ENCODE measurements around the gene MAN2B2.

The MAN2B2 gene

DNA sequence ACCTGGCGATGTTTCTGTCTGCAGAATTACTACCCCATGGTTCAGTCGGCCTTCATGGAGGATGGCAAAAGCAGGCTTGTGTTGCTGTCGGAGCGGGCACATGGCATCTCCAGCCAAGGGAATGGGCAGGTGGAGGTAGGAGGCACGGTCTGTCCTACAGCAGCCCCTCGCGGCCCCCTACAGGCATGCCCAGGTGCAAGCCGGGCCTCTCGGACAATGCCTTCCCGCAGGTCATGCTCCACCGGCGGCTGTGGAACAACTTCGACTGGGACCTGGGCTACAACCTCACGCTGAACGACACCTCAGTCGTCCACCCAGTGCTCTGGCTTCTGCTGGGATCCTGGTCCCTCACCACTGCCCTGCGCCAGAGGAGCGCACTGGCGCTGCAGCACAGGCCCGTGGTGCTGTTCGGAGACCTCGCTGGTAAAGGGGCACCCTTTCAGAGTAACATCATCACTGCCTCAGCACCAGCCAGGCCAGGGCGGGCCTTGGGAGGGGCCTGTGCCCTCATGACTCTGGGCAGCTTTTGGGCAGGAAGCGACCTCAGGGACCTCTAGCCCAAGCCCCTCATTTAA is 36.0 kb downstream of the MAN2B2 start:
- TF ChIP-seq POLR2AphosphoS5 (IDR thresholded peaks at IDR 0.05; ENCODE audit: low read depth, low read length) (no peak), TAF1 (IDR thresholded peaks at IDR 0.05; ENCODE audit: borderline replicate concordance, low read depth, low read length) (no peak)
- FAIRE-seq, result no peak
- no peak for DNase-seq (ENCODE audit: insufficient read length)

GRCh38 chr4:6612961-6613675 is 38.1 kb downstream of the MAN2B2 start:
- DNase-seq (ENCODE audit: insufficient read length) (no peak), FAIRE-seq (no peak)
- TF ChIP-seq POLR2AphosphoS5 (IDR thresholded peaks at IDR 0.05; ENCODE audit: low read depth, low read length) (no peak), TAF1 (IDR thresholded peaks at IDR 0.05; ENCODE audit: borderline replicate concordance, low read depth, low read length) (no peak), POLR2A (IDR thresholded peaks at IDR 0.05; ENCODE audit: low read depth, low read length) (no peak)

- FAIRE-seq (no peak), DNase-seq (ENCODE audit: insufficient read length) (no peak)
- no peak for TF ChIP-seq TAF1 (IDR thresholded peaks at IDR 0.05; ENCODE audit: borderline replicate concordance, low read depth, low read length)
- TF ChIP-seq POLR2A (IDR thresholded peaks at IDR 0.05; ENCODE audit: low read depth, low read length), result no peak
- no peak for TF ChIP-seq POLR2AphosphoS5 (IDR thresholded peaks at IDR 0.05; ENCODE audit: low read depth, low read length)
Observed at GRCh38 chr4:6613676-6614651, 39.0 kb downstream of the MAN2B2 start.

- no peak for FAIRE-seq
Observed at GRCh38 chr4:6614701-6615230, 39.8 kb downstream of the MAN2B2 start.

DNA sequence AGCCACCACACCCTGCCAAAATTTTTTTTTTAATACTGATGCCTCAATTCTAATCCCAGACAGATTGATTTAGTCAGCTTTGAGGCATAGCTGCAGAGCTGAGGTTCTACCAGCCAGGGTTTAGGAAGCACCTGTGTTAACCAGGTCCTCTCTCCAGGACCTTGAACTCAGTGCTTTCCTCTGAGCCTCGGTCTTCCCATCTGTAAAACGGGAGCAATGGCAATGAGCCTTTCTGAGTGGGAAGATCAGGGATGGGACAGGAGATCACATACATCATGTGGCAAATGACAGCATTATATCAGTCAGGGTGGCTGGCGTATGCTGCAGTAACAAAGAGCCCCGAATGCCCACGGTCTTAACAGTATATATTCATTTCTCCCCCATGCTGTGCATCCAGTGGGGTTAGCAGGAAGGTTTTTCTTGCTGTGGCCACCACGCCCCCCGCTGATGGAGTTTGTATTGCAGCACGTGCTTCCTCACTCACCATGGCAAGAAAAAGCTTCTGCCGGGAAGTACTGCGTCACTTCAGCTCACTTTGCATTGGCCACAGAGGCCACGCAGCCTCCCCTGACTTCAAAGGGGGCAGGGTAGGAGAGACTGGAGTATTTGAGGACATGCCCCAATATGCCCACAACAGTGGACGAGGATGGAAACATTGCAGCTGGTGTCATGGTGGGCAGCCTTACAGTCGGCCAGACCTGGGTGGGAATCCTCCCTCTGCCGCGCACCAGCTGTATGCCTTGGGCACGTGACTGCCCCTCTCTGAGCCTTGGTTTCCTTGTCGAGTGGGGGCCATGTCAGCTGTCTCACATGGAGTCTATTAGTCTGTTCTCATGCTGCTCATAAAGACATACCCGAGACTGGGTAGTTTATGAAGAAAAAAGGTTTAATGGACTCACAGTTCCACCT is 41.4 kb downstream of the MAN2B2 start:
- FAIRE-seq, result no peak
- no peak for DNase-seq (ENCODE audit: insufficient read length)
- no peak for TF ChIP-seq POLR2A (IDR thresholded peaks at IDR 0.05; ENCODE audit: low read depth, low read length)
- TF ChIP-seq POLR2AphosphoS5 (IDR thresholded peaks at IDR 0.05; ENCODE audit: low read depth, low read length), result no peak
- no peak for TF ChIP-seq TAF1 (IDR thresholded peaks at IDR 0.05; ENCODE audit: borderline replicate concordance, low read depth, low read length)

More at GRCh38 chr4:6614701-6615230, 39.8 kb downstream of the MAN2B2 start:
- DNase-seq (ENCODE audit: insufficient read length), result no peak
- TF ChIP-seq POLR2AphosphoS5 (IDR thresholded peaks at IDR 0.05; ENCODE audit: low read depth, low read length) (no peak), TAF1 (IDR thresholded peaks at IDR 0.05; ENCODE audit: borderline replicate concordance, low read depth, low read length) (no peak), POLR2A (IDR thresholded peaks at IDR 0.05; ENCODE audit: low read depth, low read length) (no peak)

DNA sequence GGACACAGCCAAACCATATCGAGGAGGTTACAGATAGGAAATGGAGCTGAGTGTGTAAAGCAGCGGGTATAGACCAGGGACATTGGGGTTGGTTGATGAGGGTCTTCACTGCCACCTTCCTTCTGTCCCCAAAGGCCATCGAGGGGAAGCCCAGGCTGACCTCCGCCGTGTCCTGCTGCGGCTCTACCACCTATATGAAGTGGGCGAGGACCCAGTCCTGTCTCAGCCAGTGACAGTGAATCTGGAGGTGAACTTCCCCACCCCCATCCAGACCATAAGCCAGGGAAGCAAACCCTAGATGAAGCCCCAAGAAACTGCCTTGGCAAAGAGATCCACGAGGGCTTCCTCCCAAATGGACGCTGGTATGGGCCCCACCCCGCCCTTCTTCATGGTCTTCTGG is 42.3 kb downstream of the MAN2B2 start:
- no peak for DNase-seq (ENCODE audit: insufficient read length)
- TF ChIP-seq TAF1 (IDR thresholded peaks at IDR 0.05; ENCODE audit: borderline replicate concordance, low read depth, low read length), result no peak
- TF ChIP-seq POLR2AphosphoS5 (IDR thresholded peaks at IDR 0.05; ENCODE audit: low read depth, low read length), result no peak
- TF ChIP-seq POLR2A (IDR thresholded peaks at IDR 0.05; ENCODE audit: low read depth, low read length), result no peak
- FAIRE-seq, result no peak

- DNase-seq (ENCODE audit: insufficient read length) (no peak), FAIRE-seq (no peak)
- TF ChIP-seq POLR2AphosphoS5 (IDR thresholded peaks at IDR 0.05; ENCODE audit: low read depth, low read length) (no peak), TAF1 (IDR thresholded peaks at IDR 0.05; ENCODE audit: borderline replicate concordance, low read depth, low read length) (no peak), POLR2A (IDR thresholded peaks at IDR 0.05; ENCODE audit: low read depth, low read length) (no peak)
Observed at GRCh38 chr4:6618386-6619115, 43.6 kb downstream of the MAN2B2 start.

DNA sequence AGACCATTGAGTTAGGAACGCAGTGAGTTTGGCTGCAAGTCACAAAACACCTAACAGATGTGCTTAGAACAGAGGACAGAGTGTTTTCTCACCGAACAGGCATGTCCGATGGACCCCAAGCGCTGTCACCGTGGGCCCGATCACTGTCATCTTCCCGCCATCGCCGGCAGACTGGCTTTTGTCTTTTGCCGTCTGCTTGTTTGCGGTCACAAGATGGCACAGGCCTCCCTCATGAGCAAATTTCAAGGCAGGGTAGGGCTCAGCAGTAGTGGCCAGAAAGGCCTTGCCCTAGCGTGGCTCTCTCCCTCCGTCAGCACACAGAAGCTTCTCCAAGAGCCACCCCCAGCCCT is 44.1 kb downstream of the MAN2B2 start:
- TF ChIP-seq POLR2A (IDR thresholded peaks at IDR 0.05; ENCODE audit: low read depth, low read length) (no peak), POLR2AphosphoS5 (IDR thresholded peaks at IDR 0.05; ENCODE audit: low read depth, low read length) (no peak), TAF1 (IDR thresholded peaks at IDR 0.05; ENCODE audit: borderline replicate concordance, low read depth, low read length) (no peak)
- DNase-seq (ENCODE audit: insufficient read length) (no peak), FAIRE-seq (no peak)

DNA sequence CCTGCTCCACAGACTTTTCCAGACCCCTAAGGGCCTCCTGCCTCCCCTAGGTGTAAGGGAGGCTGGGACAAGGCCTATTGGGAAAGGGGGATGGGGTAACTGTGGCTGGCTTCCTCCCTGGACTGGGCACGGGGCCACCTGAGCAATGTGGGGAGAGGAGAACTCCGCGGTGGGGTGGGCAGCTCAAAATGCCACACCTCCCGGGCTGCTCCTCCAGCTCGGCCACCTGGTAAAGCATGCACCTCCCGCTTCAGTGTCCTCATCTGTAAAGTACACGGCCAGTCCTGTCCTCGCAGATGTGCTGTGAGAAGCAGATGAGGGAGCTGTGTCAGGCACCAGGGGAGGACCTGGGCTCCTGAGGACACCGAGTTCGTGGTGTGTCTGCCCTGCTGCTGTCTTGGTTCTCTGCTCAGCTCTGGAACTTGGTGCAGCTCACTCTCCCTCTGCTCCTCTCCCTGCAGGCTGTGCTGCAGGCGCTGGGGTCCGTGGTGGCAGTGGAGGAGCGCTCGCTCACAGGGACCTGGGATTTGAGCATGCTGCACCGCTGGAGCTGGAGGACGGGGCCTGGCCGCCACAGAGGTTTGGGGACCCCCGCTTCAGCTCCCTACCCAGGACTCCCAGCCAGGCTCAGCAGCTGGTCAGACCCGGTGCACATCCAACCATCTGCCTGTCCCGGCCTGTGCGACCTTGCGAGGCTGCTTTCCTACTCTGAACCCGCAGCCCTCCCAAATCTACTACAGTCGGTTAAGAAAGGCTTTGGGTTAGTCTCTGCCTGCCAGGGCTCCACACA is 44.7 kb downstream of the MAN2B2 start:
- FAIRE-seq, result no peak
- no peak for TF ChIP-seq TAF1 (IDR thresholded peaks at IDR 0.05; ENCODE audit: borderline replicate concordance, low read depth, low read length)
- no peak for TF ChIP-seq POLR2AphosphoS5 (IDR thresholded peaks at IDR 0.05; ENCODE audit: low read depth, low read length)
- TF ChIP-seq POLR2A (IDR thresholded peaks at IDR 0.05; ENCODE audit: low read depth, low read length), result no peak
- DNase-seq (ENCODE audit: insufficient read length), result no peak
